HG03139 (cell line): ENCODE results near the gene ANKRD10.
"Not testable (repeated sequence)": the region's sequence is repeated elsewhere in the genome, so short reads cannot be mapped to it uniquely, and the experiment has no call there.

Source experiments
- ATAC-seq: cut with Tn5 transposase; IDR thresholded peaks from one replicate; pipeline ENCODE4 v1.9.1; 2021; ENCODE audit not compliant: unreplicated experiment

The ANKRD10 gene

GRCh38 chr13:110915057-110915873 is at the start of gene ANKRD10:
TSS of gene ANKRD10 (minus strand) at chr13:110915069. CDS start at chr13:110914934, 135 bp downstream.
- peak; percentile 73 for ATAC-seq

GRCh38 chr13:110964229-110965037 is 49.6 kb upstream of the ANKRD10 start:
- ATAC-seq = peak; percentile 22

GRCh38 chr13:110963554-110963970 is 48.7 kb upstream of the ANKRD10 start:
- ATAC-seq = no peak

- no peak for ATAC-seq
Measured at GRCh38 chr13:110961959-110962358, 47.1 kb upstream of the ANKRD10 start.

GRCh38 chr13:110960204-110960603 is 45.3 kb upstream of the ANKRD10 start:
- no peak for ATAC-seq

- no peak for ATAC-seq
Measured at GRCh38 chr13:110957931-110958330, 43.1 kb upstream of the ANKRD10 start.

GRCh38 chr13:110957181-110957884 is 42.5 kb upstream of the ANKRD10 start:
- no peak for ATAC-seq

- not testable (repeated sequence) for ATAC-seq
Measured at GRCh38 chr13:110956216-110956615, 41.3 kb upstream of the ANKRD10 start.

- ATAC-seq = not testable (repeated sequence)
Measured at GRCh38 chr13:110955608-110956007, 40.7 kb upstream of the ANKRD10 start.

GRCh38 chr13:110955072-110955503 is 40.2 kb upstream of the ANKRD10 start:
- peak; percentile 51 for ATAC-seq

GRCh38 chr13:110954533-110954920 is 39.7 kb upstream of the ANKRD10 start:
- not testable (repeated sequence) for ATAC-seq

- no peak for ATAC-seq
Measured at GRCh38 chr13:110953833-110954532, 39.1 kb upstream of the ANKRD10 start.

- ATAC-seq = no peak
Measured at GRCh38 chr13:110953416-110953815, 38.5 kb upstream of the ANKRD10 start.

- ATAC-seq = peak; percentile 48
Measured at GRCh38 chr13:110952135-110952534, 37.3 kb upstream of the ANKRD10 start.

- no peak for ATAC-seq
Measured at GRCh38 chr13:110950819-110951570, 36.1 kb upstream of the ANKRD10 start.

GRCh38 chr13:110950356-110950755 is 35.5 kb upstream of the ANKRD10 start:
- ATAC-seq = no peak

- ATAC-seq = no peak
Measured at GRCh38 chr13:110949628-110950027, 34.8 kb upstream of the ANKRD10 start.

GRCh38 chr13:110949116-110949515 is 34.2 kb upstream of the ANKRD10 start:
- ATAC-seq = no peak

- not testable (repeated sequence) for ATAC-seq
Measured at GRCh38 chr13:110947338-110947737, 32.5 kb upstream of the ANKRD10 start.
